Chondrocyte (in vitro differentiated cells): ENCODE data around the gene CES2. TPM values are rescaled to one million over a fixed set of nuclear protein-coding genes. Genes with fewer than 3 reads are reported as not detected.

Experiments used
- DNase-seq: peaks from one replicate; pipeline ENCODE4 v3.0.0; 2021; ENCODE audit warnings: mixed read lengths, low spot score
- H3K27ac Mint-ChIP-seq: one replicate; pipeline ENCODE4 v1.8.0; 2021; ENCODE audit warnings: mild to moderate bottlenecking, moderate library complexity, mixed read lengths; ENCODE audit not compliant: unreplicated experiment
- H3K27me3 Mint-ChIP-seq: 2 replicates; pipeline ENCODE4 v1.8.0; 2021; ENCODE audit warnings: low read depth, mixed read lengths
- H3K36me3 Mint-ChIP-seq: 2 replicates; pipeline ENCODE4 v1.8.0; 2021; ENCODE audit warnings: low read depth, mixed read lengths
- H3K4me1 Mint-ChIP-seq: 2 replicates; pipeline ENCODE4 v1.8.0; 2021; ENCODE audit warnings: low read depth, mild to moderate bottlenecking, mixed read lengths
- H3K4me3 Mint-ChIP-seq: one replicate; pipeline ENCODE4 v1.8.0; 2021; ENCODE audit warnings: mild to moderate bottlenecking, moderate library complexity, mixed read lengths; ENCODE audit not compliant: unreplicated experiment
- H3K9me3 Mint-ChIP-seq: 2 replicates; pipeline ENCODE4 v1.8.0; 2021; ENCODE audit warnings: low read depth, mixed read lengths
- CTCF ChIP-seq: fragments of 200-600 bp; sonication (generic); IDR thresholded peaks from 2 replicates; pipeline ENCODE4 v1.5.0; 2021; ENCODE audit warnings: antibody characterized with exemption, mild to moderate bottlenecking, moderate library complexity
- total RNA-seq: library from RNA; stranded (reverse); gene quantifications from 3 replicates; pipeline ENCODE4 v1.2.1, GENCODE V29; 2021

CES2 gene
- total RNA-seq, 1 donor from 2014 or later, result 26.0 TPM

- no peaks in the 10 kb centered on the region for H3K9me3 Mint-ChIP-seq
- no peaks in the 10 kb centered on the region for H3K27me3 Mint-ChIP-seq
- H3K4me1 Mint-ChIP-seq, result peaks cover 8% of the 10 kb centered on the region
- TF ChIP-seq CTCF, result no peak
- H3K36me3 Mint-ChIP-seq, result peaks cover 5% of the 10 kb centered on the region
- no peak overlapping the region for H3K27ac Mint-ChIP-seq
- DNase-seq, result no peak
- no peak overlapping the region for H3K4me3 Mint-ChIP-seq
These were observed 44.5 kb upstream of the CES2 start for GRCh38 chr16:66890799-66891198.

DNA sequence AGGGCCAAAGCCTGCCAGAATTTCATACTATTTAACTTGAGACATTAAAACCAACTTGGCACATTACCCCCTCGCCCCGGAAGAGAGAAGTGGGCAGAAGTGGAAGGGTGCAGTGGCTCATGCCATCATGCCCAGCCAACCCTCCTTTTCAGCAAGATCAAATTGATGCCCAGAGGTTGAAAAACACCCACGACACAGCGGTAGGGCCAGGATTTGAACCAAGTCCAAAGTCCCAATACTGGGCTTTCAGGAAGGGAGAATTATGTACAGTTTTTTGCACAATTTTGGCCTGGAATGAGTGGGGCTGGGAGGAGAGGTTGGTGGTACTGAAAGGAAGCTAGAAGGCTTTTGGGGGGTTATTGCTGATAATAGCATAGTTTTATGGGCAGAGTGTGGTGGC, 44.0 kb upstream of the CES2 start:
- no peak overlapping the region for H3K4me3 Mint-ChIP-seq
- H3K9me3 Mint-ChIP-seq, result no peaks in the 10 kb centered on the region
- H3K27ac Mint-ChIP-seq, result no peak overlapping the region
- DNase-seq, result no peak
- peaks cover 4% of the 10 kb centered on the region for H3K36me3 Mint-ChIP-seq
- H3K27me3 Mint-ChIP-seq, result no peaks in the 10 kb centered on the region
- no peak for TF ChIP-seq CTCF
- H3K4me1 Mint-ChIP-seq, result peaks cover 13% of the 10 kb centered on the region

DNA sequence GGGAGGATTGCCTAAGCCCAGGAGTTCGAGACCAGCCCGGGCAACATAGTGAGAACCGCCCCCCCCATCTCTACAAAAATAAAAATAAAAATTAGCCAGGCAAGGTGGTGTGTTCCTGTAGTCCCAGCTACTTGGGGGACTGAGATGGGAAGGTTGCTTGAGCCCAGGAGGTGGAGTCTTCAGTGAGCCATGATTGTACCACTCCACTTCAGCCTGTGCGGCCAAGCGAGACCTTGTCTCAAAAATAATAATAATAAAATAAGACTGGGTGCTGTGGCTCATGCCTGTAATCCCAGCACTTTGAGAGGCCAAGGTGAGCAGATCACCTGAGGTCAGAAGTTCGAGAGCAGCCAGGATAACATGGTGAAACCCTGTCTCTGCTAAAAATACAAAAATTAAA, 43.5 kb upstream of the CES2 start:
- Mint-ChIP-seq H3K9me3 (no peaks in the 10 kb centered on the region), H3K27ac (no peak overlapping the region), H3K4me1 (peaks cover 10% of the 10 kb centered on the region), H3K4me3 (no peak overlapping the region), H3K36me3 (peaks cover 4% of the 10 kb centered on the region), H3K27me3 (no peaks in the 10 kb centered on the region)
- no peak for TF ChIP-seq CTCF
- DNase-seq, result no peak

- Mint-ChIP-seq H3K4me3 (no peak overlapping the region), H3K27ac (no peak overlapping the region), H3K9me3 (no peaks in the 10 kb centered on the region), H3K36me3 (peaks cover 4% of the 10 kb centered on the region), H3K4me1 (peaks cover 15% of the 10 kb centered on the region), H3K27me3 (no peaks in the 10 kb centered on the region)
- peak; percentile 53 for DNase-seq
- TF ChIP-seq CTCF, result no peak
These were observed 41.3 kb upstream of the CES2 start for GRCh38 chr16:66894055-66894454.

DNA sequence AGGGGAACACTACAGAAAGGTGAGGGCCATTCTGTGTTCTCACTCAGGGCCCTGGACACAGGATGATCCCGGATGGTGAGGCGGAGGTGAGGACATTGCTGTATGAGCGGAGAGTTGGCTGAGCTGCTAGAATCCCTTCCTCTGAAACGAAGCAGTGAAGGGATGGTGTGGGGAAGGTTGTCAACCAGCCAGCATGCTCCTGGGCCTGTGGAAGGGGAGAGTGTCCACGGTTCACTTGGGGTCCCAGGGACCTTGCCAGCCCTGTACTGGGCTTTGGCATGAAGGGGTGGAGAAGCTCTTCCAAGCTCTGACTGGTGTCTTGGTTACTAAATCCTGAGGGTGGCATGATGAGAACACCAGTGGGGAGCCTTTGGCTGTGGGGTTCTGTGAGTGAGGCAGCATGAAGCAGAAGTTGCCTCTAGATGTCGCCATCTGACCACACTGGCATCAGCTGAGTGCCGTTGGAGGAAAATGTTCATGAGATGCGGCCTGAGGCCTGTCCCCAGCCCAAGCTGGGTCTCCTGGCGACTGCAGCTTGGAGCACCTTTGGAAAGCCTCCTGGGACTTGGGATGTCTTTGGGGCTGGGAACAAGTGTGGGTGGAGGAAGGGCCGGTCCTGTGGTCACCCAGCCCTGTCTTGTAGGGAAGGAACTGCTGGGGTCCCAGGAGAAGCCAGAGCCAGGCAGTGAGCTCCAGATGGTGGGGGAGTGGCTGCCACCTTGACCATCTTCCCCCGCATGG, 40.2 kb upstream of the CES2 start:
- Mint-ChIP-seq H3K4me1 (peaks cover 25% of the 10 kb centered on the region), H3K36me3 (peaks cover 4% of the 10 kb centered on the region), H3K4me3 (no peak overlapping the region), H3K27ac (no peak overlapping the region), H3K27me3 (no peaks in the 10 kb centered on the region), H3K9me3 (no peaks in the 10 kb centered on the region)
- TF ChIP-seq CTCF, result peak; percentile 92
- DNase-seq, result no peak
